IPS-NIHi7 (cell line): Measurements from ENCODE around the gene NTNG2.
"Not testable (repeated sequence)": the region's sequence is repeated elsewhere in the genome, so short reads cannot be mapped to it uniquely, and the experiment has no call there.

Experiments
- DNase-seq: peaks from one replicate; pipeline ENCODE4 v3.0.0; 2012; ENCODE audit warnings: mixed read lengths; ENCODE audit errors: extremely low spot score

NTNG2 gene

GRCh38 chr9:132161743-132162184 is at the start of gene NTNG2:
TSS of gene NTNG2 (plus strand) at chr9:132162058. CDS start at chr9:132166832, 4,774 bp downstream.
- no peak for DNase-seq

- DNase-seq = peak; percentile 94
Observed at GRCh38 chr9:132114102-132114707, 47.7 kb upstream of the NTNG2 start.

- no peak for DNase-seq
Observed at GRCh38 chr9:132116583-132116982, 45.3 kb upstream of the NTNG2 start.

- no peak for DNase-seq
Observed at GRCh38 chr9:132117694-132118093, 44.2 kb upstream of the NTNG2 start.

- no peak for DNase-seq
Observed at GRCh38 chr9:132121021-132121420, 40.8 kb upstream of the NTNG2 start.

- no peak for DNase-seq
Observed at GRCh38 chr9:132124800-132125199, 37.1 kb upstream of the NTNG2 start.

- peak; percentile 72 for DNase-seq
Observed at GRCh38 chr9:132125361-132125760, 36.5 kb upstream of the NTNG2 start.

GRCh38 chr9:132125944-132126679 is 35.7 kb upstream of the NTNG2 start:
- no peak for DNase-seq

GRCh38 chr9:132126680-132127236 is 35.1 kb upstream of the NTNG2 start:
- no peak for DNase-seq

- DNase-seq = no peak
Observed at GRCh38 chr9:132127888-132128534, 33.8 kb upstream of the NTNG2 start.

- no peak for DNase-seq
Observed at GRCh38 chr9:132129535-132129934, 32.3 kb upstream of the NTNG2 start.

GRCh38 chr9:132134085-132134484 is 27.8 kb upstream of the NTNG2 start:
- not testable (repeated sequence) for DNase-seq

GRCh38 chr9:132135456-132135855 is 26.4 kb upstream of the NTNG2 start:
- DNase-seq = no peak

- DNase-seq = no peak
Observed at GRCh38 chr9:132136151-132136780, 25.6 kb upstream of the NTNG2 start.

- peak; percentile 54 for DNase-seq
Observed at GRCh38 chr9:132141344-132141947, 20.4 kb upstream of the NTNG2 start.

GRCh38 chr9:132141948-132142594 is 19.8 kb upstream of the NTNG2 start:
- no peak for DNase-seq

- no peak for DNase-seq
Observed at GRCh38 chr9:132142924-132143323, 18.9 kb upstream of the NTNG2 start.

GRCh38 chr9:132143359-132143758 is 18.5 kb upstream of the NTNG2 start:
- DNase-seq = no peak

- no peak for DNase-seq
Observed at GRCh38 chr9:132144708-132145365, 17.0 kb upstream of the NTNG2 start.

- no peak for DNase-seq
Observed at GRCh38 chr9:132146039-132146438, 15.8 kb upstream of the NTNG2 start.

- DNase-seq = no peak
Observed at GRCh38 chr9:132146575-132146974, 15.3 kb upstream of the NTNG2 start.
